Neutrophil (primary cell): ENCODE measurements around the gene TRPM2.

Source experiments
- H3K27ac ChIP-seq: fragments of 200-600 bp; sonication (generic); 2 replicates; pipeline ENCODE4 v1.5.1; 2016; ENCODE audit warnings: mild to moderate bottlenecking, moderate library complexity
- H3K27me3 ChIP-seq: fragments of 200-600 bp; sonication (generic); 2 replicates; pipeline ENCODE4 v1.6.0; 2016; ENCODE audit warnings: mild to moderate bottlenecking
- H3K36me3 ChIP-seq: fragments of 200-600 bp; sonication (generic); 2 replicates; pipeline ENCODE4 v1.5.1; 2017
- H3K4me1 ChIP-seq, 2 experiments: fragments of 200-600 bp in 1 of 2; sonication (generic) in 1 of 2; 1 replicate in 1 of 2; 2 replicates in 1 of 2; pipeline versions ENCODE4 v1.5.1 to v1.6.1; 2013 to 2016; ENCODE audit warnings: low read depth in 1 of 2, low read length in 1 of 2, mild to moderate bottlenecking in 1 of 2, moderate library complexity in 1 of 2; ENCODE audit not compliant: control insufficient read depth in 1 of 2, insufficient read depth in 1 of 2
- H3K4me3 ChIP-seq, 2 experiments: fragments of 200-600 bp in 1 of 2; sonication (generic) in 1 of 2; 1 replicate in 1 of 2; 2 replicates in 1 of 2; pipeline ENCODE4 v1.5.1; 2013 to 2016; ENCODE audit warnings: low read depth in 1 of 2, low read length in 1 of 2, mild to moderate bottlenecking in 1 of 2, moderate library complexity in 1 of 2
- H3K9me3 ChIP-seq: fragments of 200-600 bp; sonication (generic); 2 replicates; pipeline ENCODE4 v1.5.1; 2016
- CTCF ChIP-seq: fragments of 200-600 bp; sonication (generic); IDR thresholded peaks from 2 replicates; pipeline ENCODE4 v1.5.1; 2016; ENCODE audit warnings: antibody characterized with exemption

The TRPM2 gene

DNA sequence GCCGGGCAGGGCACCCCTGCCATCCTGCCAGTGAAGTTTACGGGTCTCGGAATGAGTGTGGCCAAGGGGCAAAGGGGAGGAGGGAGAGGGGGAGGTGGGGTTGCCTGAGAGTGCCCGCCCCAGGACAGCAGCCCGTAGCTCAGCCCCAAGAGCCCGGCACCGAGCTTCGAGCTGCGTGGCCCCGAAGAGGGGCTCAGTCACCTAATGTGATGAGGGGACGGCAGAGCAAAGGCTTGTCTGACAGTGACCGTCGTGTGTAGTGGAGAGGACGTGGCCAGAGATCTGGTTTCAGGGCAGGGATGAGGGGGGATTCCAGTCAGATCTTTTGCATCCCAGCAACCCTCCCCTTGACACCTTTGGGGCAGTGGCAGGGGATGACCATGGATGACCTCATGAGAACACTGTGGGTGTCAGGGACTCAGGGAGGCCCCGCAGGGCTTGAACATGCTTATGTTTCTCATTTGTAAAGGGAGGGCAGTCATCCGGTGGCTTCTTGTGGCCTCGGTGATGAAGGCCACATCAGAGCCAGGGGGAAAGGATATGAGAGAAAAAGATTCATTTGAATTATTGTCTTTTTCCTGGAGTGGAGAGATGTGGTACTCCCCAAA is 1.1 kb upstream of the TRPM2 start:
- no peak for TF ChIP-seq CTCF
- Histone ChIP-seq H3K27me3 (peaks cover 27% of the 10 kb centered on the region), H3K4me1 (peaks cover 70 to 75% of the 10 kb centered on the region in 2 experiments), H3K9me3 (no peaks in the 10 kb centered on the region), H3K27ac (peak overlapping the region; percentile 93), H3K4me3 (peak overlapping the region; percentile 60 to 64), H3K36me3 (peaks cover 8% of the 10 kb centered on the region)

- TF ChIP-seq CTCF, result no peak
- Histone ChIP-seq H3K9me3 (no peaks in the 10 kb centered on the region), H3K36me3 (peaks cover 18% of the 10 kb centered on the region), H3K4me1 (peaks cover 82% of the 10 kb centered on the region in 2 experiments), H3K27me3 (peaks cover 11% of the 10 kb centered on the region), H3K27ac (peak overlapping the region; percentile 93), H3K4me3 (peak overlapping the region; percentile 60 to 64)
These were observed 582 bp downstream of the TRPM2 start for GRCh38 chr21:44354001-44354405.

DNA sequence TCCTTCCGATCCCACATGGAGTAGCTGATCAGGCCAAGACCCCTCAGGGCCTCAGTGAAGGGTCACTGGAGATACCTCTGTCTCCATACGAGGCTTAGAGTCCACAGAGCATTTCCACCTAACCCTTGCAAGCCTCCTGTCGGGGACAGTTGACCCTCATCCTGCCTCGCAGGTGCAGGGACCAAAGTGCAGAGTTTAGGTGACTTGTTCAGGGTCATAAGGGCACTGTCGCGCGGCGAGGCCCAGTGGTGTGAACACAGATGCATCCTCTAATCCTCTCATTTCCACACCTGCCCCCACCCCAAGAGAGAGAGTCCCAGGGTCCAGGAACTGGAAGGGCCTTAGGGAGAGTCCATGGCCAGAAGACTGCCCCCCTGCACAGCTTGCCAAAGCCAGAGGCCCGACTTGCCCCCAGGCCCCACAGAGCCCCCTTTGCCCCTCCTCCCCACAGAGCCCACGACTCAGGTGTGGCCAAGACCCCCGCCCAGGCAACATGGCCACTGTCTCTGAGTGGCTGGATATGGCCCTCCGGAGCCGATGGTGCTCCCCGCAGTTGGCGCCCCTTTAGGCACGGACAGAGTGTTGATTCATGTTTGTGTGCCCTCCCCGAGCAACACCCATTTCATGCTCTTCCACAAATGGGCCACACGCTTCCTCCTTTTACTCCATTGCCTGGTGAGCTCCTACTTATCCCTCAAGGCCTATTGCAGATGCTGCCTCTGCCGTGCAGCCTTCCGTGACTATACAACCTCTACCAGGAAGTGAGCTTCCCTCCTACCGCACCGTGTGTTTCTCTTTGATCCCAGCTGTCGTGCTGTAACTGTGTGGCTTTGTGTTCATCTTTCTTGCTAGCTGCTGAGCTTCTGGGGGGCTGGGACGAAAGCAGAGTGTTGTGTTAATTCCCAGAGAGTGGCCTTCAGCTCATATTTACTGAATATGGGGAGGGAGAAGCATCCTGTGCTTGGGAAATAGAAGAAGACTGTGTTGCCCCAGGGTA is 1.7 kb downstream of the TRPM2 start:
- no peak for TF ChIP-seq CTCF
- Histone ChIP-seq H3K4me1 (peaks cover 82 to 83% of the 10 kb centered on the region in 2 experiments), H3K36me3 (peaks cover 18% of the 10 kb centered on the region), H3K27ac (peak overlapping the region; percentile 93), H3K27me3 (peaks cover under 1% of the 10 kb centered on the region), H3K9me3 (no peaks in the 10 kb centered on the region), H3K4me3 (peak overlapping the region; percentile 60 to 64)

DNA sequence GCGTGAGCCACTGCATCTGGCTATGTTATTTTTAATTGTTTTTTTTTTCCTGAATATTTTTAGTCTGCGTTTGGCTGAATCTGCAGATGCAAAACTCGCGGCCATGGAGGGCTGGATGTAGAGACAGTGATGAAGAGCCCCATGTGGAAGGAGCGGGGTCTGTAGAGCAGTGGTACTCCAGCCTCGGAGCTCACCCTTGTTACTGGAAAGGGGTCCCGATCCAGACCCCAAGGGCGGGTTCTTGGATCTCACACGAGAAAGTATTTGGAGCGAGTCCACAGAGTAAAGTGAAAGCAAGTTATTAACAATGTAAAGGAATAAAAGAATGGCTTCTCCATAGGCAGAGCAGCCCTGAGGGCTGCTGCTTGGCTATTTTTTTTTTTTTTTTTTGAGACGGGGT is 2.7 kb downstream of the TRPM2 start:
- H3K36me3 ChIP-seq, result peaks cover 18% of the 10 kb centered on the region
- H3K27me3 ChIP-seq, result no peaks in the 10 kb centered on the region
- H3K27ac ChIP-seq, result peak overlapping the region; percentile 94
- TF ChIP-seq CTCF, result no peak
- H3K4me1 ChIP-seq, result peaks cover 84 to 88% of the 10 kb centered on the region in 2 experiments
- H3K4me3 ChIP-seq, result no peak overlapping the region
- H3K9me3 ChIP-seq, result no peaks in the 10 kb centered on the region

DNA sequence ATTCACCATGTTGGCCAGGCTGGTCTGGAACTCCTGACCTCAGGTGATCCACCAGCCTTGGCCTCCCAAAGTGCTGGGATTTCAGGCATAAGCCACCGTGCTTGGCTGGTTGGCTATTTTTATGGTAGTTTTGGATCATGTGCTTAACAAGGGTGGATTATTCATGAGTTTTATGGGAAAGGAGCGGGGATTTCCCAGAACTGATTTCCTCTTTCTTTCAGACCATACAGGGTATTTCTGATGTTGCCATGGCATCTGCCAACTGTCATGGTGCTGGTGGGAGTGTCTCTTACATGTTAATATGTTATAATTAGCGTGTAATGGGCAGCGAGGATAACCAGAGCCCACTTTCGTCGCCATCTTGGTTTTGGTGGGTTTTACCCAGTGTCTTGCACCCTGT is 3.2 kb downstream of the TRPM2 start:
- Histone ChIP-seq H3K4me3 (no peak overlapping the region), H3K27me3 (no peaks in the 10 kb centered on the region), H3K4me1 (peaks cover 84 to 88% of the 10 kb centered on the region in 2 experiments), H3K9me3 (no peaks in the 10 kb centered on the region), H3K36me3 (peaks cover 18% of the 10 kb centered on the region), H3K27ac (peak overlapping the region; percentile 94)
- TF ChIP-seq CTCF, result no peak
